Hematopoietic multipotent progenitor cell treated with erythropoietin and hydrocortisone succinate and interleukin-3 and kit ligand, for 8 days (in vitro differentiated cells): ENCODE results near the gene FCHO1.
"Not testable (repeated sequence)": the region's sequence is repeated elsewhere in the genome, so short reads cannot be mapped to it uniquely, and the experiment has no call there.

Experiments used
- DNase-seq: peaks from one replicate; pipeline ENCODE4 v3.0.0-alpha.2; 2015

The FCHO1 gene

DNA sequence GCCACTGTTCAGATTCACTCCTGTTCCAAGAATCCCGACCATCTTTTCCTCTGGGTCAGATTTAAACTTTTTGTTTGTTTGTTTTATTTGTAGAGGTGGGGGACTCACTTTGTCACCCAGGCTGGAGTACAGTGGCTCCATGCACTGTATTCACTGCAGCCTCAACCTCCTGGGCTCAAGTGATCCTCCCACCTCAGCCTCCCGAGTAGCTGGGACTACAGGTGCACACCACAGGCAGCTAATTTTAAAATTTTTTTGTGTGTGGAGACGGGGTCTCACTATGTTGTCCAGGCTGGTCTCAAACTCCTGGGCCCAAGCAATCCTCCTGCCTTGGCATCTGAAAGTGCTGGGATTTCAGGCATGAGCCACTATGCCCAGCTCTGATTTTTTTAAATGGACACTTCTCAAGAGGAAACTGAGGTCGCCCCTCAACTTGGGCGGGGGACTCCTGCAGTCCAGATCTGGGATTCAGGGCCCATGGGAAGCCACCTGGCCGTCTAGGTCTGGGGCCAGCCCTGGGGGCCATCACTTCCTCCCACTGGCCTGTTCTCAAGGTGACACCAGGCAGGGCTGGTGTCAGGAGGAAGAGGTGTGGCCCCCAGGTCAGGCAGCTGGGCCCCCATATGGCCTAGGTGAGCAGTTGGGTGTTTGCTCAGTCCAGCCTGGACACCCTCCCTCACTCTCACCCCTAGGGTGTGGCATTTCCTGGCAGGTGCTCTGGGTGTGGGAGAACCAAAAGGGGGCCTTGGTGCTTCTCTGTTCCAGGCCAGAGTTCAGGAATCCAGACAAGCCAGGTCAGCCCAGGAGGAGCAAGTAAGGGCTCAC, 44.9 kb downstream of the FCHO1 start:
- DNase-seq: no peak

DNA sequence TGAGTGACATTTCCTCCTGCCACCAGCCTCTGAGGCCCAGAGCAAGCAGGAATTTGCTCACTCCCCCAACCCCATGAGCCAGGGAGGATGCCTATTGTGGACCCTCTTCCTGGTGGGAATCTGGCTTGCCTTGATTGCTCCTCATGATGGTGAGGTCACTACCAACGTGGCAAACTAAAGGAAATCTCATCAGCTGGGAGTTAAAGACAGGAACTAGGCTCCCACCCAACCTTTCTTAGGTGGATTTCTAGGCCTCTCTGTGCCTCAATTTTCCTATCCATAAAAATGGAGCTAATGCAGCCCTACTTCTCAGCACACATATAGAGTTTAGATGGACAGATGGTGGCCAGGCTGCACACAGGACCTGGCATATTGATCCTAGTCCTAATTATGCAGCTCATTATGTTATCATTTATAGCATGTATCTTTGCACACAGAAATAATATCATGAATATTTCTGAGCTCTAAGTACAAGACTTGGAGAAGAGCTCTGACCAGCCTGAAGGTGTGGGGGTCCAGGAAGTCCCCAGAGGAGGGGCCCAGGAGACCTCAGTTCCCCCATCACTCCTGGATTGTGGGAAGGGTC, 45.7 kb downstream of the FCHO1 start:
- no peak for DNase-seq

DNA sequence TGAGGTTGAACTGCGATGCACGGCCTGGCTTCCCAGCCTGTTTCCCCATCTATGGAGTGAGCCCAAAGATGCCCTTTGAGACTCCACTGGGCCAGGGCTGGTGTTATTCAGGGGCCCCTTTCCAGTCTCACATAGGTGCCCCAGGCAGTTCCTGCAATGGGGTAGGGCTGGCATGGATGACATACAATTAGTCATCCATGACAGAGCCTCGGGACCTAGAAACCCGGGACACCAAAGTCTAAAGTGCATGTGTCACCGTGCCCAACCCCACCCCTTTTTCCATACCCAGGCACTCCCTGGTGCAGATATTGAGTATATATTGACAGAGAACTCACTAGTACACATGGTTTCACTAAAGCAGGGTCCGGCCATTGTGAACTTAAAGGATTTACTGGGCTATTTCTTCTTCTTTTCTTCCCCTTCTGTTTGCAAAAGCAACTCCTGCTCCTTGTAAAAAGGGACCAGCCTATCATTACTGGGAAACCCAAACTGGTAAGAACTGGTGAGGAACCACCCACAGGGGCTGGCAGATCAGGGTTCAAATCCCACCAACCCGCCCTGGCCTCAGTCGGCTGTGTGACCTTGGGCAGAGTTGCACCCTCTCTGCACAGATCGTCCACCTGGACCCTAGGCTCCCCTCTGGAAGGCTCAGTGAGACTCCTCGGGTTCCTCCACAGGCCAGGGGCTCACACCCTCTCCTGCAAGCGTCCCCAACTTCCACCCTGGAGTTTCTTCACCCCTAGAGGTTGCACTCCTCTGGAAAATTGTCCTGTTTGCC, 46.3 kb downstream of the FCHO1 start:
- peak; percentile 48 for DNase-seq

DNA sequence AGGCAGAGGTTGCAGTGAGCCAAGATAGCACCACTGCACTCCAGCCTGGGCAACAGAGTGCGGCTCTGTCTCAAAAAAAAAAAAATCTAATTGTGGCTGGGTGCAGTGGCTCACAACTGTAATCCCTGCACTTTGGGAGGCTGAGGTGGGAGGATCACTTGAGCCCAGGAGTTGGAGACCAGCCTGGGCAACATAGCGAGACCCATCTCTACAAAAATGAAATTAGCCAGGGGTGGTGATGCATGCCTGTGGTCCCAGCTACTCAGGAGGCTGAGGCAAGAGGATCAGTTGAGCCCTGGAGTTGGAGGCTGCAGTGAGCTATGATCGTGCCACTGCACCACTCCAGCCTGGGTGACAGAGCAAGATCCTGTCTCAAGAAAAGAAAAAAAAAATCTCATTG, 47.3 kb downstream of the FCHO1 start:
- DNase-seq: not testable (repeated sequence)

DNA sequence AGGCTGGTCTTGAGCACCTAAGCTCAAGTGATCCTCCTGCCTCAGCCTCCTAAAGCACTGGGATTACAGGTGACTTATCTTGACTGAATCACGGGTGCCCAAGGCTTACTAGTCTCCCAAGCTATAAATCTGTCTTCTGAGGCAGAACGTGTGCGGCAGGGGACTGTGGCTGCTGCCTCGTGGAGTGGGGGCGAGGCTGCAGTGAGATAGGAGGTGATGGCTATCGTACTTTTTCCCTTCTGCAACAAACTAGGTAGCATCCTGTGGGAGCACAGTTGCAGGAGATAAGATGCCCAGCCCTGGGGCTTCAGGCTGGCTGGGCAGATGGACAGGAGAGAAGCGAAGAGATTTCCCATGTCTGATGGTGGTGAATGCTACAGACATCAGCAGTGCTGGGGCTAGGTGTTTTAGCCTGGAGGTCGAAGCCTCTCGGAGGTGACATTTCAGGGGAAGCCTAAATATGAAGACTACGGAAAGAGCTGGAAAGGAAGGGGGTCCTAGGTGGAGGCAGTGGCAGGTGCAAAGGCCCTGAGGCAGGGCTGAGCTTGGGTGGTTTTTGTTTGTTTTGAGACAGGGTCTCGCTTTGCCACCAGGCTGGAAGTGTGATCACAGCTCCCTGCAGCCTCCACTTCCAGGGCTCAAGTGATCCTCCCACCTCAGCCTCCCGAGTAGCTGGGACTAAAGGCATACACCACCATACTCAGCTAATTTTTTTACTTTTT, 51.0 kb downstream of the FCHO1 start:
- DNase-seq: no peak

DNA sequence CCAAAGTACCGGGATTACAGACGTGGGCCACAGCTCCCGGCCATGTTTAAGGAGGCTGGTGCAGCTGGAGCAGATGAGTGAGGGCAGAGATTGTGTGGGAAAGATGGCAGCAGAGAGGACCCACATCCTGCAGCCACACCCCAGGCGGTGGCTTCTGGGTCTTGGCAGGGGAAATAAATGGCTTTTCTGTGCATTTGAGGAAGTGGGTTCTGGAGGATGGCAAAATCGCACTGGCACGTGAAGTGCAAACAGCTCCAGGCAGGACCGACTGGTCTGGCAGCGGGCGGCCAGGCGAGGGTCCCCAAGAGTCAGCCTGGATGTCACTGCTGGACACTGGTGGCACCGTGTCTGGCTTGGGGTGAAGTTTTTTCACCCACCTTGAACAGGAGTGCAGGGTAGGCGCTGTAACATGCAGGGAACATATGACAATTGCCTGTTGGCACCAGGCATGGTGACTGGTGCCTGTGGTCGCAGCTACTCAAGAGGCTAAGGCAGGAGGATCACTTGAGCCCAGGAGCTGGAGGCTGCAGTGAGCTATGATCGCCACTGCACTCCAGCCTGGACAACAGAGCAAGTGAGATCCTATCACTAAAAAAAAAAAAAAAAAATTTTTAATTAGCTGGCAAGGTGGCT, 52.1 kb downstream of the FCHO1 start:
- DNase-seq: peak; percentile 19

DNA sequence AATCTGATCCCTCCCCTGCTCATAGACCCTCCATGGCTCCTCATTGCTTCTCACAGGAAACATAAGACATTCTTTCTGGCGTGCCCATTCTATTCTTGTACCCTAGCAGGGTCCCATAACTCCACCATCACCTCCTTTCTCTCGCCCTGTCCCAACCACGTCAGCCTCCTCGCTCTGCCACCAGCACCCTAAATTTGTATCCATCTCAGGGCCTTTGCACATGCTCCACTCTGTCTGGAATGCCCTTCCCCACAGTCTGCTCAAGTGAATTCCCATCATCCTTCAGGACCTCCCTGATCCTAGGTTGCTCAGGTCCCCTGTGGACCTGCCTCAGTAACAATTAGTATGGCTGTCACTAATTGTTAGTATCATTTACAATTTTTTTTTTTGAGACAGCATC, 54.1 kb downstream of the FCHO1 start:
- no peak for DNase-seq

DNA sequence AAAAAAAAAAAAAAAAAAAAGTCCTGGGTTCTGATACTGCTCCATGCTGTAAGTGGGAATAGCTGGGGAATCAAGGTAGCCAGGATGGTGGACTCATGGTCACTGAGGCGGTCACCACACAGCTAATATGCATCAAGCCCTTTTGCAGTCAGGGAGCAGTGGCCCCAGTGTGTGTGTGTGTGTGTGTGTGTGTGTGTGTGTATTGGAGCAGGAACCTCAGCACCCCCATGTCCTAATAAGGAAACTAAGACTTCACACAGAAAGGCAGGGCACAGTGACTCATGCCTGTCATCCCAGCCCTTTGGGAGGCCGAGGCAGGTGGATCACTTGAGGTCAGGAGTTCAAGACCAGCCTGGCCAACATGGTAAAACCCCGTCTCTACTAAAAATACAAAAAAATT, 55.7 kb downstream of the FCHO1 start:
- DNase-seq: no peak

DNA sequence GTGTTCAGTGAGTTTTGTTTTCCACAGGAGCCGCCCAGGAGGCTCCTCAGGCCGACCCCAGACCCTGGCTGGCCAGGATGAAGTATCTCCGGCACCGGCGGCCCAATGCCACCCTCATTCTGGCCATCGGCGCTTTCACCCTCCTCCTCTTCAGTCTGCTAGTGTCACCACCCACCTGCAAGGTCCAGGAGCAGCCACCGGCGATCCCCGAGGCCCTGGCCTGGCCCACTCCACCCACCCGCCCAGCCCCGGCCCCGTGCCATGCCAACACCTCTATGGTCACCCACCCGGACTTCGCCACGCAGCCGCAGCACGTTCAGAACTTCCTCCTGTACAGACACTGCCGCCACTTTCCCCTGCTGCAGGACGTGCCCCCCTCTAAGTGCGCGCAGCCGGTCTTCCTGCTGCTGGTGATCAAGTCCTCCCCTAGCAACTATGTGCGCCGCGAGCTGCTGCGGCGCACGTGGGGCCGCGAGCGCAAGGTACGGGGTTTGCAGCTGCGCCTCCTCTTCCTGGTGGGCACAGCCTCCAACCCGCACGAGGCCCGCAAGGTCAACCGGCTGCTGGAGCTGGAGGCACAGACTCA, 56.5 kb downstream of the FCHO1 start:
- no peak for DNase-seq

DNA sequence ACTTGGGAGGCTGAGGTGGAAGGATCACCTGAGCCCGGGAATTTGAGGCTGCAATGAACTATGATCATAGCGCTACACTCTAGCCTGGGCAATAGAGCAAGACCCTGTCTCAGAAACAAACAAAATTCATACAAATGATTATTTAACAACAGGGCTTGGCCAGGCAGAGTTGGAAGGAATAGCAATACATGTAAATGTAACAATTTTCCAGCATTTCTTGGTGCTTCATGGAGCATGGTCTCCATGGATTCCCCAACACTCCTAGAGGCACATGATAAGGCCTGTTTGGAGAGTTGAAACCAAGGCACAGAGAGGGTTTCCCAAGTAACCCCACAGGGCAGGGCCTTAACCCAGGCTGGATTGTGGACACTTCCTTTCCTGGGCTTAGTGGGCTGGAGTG, 59.8 kb downstream of the FCHO1 start:
- DNase-seq: no peak

DNA sequence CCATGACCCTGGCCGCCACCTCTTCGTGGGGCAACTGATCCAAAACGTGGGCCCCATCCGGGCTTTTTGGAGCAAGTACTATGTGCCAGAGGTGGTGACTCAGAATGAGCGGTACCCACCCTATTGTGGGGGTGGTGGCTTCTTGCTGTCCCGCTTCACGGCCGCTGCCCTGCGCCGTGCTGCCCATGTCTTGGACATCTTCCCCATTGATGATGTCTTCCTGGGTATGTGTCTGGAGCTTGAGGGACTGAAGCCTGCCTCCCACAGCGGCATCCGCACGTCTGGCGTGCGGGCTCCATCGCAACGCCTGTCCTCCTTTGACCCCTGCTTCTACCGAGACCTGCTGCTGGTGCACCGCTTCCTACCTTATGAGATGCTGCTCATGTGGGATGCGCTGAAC, 60.4 kb downstream of the FCHO1 start:
- no peak for DNase-seq

DNA sequence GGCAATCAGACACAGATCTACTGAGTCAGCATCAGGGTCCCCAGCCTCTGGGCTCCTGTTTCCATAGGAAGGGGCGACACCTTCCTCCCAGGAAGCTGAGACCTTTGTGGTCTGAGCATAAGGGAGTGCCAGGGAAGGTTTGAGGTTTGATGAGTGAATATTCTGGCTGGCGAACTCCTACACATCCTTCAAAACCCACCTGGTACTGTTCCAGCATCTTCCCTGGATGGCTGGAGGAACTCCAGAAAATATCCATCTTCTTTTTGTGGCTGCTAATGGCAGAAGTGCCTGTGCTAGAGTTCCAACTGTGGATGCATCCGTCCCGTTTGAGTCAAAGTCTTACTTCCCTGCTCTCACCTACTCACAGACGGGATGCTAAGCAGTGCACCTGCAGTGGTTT, 60.8 kb downstream of the FCHO1 start:
- DNase-seq: no peak

DNA sequence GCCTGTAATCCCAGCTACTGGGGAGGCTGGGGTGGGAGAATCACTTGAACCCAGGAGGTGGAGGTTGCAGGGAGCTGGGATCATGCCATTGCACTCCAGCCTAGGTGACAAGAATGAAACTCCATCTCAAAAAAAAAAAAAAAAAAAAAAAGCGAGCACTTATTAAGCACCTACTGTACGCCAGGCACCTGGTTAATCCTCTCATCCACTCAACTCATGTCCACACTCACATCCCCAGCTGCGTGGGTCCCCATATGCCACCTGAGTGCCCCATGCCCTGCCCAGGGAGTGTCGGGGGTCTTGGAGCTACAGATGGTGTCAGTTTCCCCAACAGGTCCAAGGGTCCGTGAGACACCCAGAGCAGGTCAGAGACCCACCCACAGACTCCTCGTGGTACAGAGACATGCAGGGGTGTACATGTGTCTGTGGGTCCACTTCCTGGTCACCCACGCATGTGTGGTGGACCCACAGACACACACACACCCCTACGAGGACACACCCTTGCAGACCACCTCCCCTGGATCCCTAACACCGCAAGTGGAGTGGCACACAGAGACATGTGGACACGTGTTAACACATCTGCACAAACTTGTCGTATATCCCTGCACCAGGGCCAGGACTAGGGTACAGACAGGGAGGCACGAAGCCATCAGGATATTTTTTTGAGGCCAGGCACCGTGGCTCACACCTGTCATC, 66.5 kb downstream of the FCHO1 start:
- no peak for DNase-seq

DNA sequence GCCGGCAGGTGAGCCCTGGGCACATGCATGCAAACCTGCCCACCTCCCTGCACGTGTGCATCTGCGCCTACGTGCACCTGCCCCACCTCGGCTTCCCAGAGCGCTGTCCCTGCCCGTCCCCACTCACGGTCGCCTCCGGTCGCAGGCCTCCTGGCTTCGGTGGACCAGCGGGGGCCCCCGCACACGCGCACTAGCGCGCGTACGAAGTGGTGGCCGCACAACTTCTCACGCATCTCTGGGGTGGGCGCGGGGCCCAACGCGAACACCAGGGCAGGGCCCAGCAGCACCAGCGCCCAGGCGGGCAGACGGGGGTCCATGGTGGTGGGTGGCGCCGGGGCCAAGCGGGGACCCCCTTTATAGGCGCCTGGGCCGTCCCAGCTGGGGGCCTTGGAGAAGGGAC, 69.9 kb downstream of the FCHO1 start, which contains the start of gene INSL3:
TSS of gene INSL3 (minus strand) at position 330 of the 400 bp plus-strand sequence. CDS start at position 317, 13 bp downstream.
- DNase-seq: no peak

DNA sequence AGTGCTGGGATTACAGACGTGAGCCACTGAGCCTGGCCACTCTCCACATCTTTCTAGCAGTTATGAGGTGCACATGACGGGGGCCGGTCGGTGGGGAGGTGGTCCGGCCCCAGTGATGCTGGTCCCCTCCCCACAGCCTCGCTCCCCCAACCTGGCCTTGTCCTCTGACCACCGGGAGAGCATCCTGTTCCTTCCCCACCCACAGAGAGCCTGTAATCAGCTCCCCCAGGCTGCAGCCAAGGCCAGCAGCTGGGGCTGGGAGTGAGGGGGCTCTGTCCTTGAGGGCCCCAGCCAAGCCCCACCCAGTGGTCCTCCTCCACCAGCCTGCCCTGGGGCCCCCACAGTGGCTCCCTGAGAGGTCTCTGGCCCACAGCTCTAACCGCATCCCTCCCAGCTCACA, 73.1 kb downstream of the FCHO1 start:
- no peak for DNase-seq

DNA sequence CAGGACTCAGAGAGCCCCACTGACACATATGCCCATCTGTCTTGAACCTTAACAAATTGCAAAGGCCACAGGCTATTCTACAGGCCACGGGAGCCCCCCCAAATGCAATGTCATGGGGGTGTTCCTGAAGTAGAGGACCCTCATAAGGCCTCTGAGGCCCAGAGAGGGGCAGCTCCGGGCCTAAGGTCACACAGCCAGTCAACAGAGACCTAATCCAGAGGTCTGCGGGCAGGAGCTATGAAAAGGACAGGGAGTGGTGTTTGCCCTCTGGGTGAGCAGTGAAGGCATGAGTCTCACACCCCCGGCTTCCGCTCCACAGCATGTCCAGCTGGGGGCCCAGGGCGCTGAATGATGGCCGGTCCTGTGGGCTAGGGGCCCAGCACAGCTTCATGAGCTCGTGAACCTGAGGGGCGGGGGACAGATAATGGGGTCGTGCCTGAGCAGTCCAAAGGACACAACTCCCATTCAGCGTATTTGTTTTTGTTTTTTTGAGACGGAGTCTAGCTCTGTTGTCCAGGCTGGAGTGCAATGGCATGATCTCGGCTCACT, 75.3 kb downstream of the FCHO1 start:
- DNase-seq: no peak

DNA sequence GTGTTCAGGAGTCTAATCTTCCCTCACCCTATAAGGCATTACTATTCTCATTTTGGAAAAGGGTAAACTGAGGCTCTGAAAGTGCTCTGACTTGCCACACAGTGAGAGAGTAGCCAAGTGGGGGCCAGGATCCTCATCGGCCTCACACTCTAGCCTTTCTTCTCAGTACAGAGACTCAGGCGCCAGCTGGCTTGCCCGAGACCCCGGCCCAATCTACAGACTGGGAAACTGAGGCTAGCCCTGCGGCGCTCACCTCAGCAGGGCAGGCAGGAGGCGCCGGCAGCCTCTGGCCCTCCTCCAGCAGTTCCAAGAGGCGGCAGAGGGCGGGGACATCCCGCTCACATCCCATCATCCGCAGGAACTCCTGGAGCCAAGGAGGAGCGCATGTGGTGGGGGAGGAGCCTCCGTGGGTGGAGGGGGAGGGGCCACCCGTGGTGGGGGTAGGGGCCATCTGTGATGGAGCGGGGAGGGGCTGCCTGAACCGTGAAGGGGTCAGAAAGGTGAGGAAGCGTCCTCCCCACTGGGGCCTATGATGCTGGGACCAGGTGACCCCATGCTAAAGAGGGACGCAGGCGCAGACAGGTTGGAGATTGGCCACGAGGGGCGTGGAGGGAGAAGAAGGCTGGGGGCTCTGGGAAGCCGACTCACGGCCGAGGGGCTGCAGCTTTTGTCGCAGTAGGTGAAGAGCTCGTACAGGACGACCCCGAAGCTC, 78.7 kb downstream of the FCHO1 start:
- no peak for DNase-seq

DNA sequence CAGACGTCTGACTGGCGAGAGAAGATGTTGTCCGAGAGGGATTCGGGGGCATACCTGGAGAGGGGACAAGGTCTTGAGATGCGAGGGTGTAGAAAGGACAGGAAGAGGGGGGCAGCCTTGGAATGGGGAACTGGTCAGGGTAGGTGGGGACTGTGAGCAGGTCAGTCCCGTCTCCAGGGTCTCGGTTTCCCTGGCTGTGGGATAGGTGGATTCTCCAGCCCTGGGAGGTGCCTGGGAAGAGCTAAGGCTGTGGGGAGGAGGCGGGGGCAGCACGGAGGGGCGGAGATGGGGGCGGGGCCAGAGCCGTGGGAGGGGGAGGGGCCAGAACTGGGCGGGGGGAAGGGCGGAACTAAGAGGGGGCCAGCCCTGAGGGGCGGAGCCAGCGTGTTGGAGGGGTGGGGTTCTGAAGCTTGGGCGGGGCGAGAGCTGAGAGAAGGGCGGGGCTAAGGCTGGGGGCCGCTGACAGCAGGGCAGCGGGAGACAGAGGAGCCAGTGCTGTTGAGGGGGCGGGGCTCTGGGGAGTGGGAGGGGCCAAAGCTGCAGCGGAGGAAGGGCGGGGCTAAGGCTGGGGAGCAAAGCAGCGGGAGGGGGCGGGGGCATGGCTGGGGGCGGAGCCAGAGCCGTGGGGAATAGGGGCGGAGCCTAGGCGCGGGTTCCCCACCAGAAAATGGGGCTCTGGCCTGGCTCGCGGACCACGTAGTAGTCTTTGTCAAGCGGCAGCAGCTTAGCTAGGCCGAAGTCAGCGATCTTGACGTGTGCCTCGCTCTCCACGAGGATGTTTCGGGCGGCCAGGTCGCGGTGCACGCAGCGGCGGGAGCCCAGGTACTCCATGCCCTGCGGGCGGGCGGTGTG, 79.5 kb downstream of the FCHO1 start:
- DNase-seq: no peak

DNA sequence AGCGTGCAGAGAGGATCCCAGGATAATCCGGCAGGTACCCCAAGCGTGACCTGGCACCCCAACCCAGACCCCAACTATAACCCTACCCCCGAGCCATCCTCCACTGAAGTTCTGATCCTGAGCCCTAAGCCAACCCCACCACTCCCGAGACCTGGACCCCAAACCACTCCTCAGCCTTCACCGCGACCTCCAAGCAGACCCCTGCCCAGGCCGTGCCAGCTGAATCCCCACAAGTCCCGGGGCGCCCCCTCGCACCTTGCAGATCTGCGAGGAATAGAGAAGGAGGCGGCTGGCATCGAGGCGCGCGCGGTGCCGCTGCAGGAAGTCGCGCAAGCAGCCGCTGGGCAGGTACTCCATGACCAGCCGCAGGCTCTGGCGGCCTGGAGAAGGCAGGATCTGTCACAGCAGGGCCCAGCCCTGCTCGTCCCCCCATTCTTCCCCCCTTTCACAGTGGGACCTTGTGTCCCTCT, 80.2 kb downstream of the FCHO1 start:
- no peak for DNase-seq
